Stomach (tissue), 9 donors: ENCODE data around the gene TRIM3. TPM values are rescaled to one million over a fixed set of nuclear protein-coding genes. Genes with fewer than 3 reads are reported as not detected.

Experiments
- DNase-seq, 2 donors: peaks; one replicate each; pipeline versions ENCODE4 v3.0.0 to v3.0.0-alpha.2; 2013 to 2019
- H3K27ac ChIP-seq, 5 donors: fragments of 200-600 bp in 4 of 5; sonication (generic) in 4 of 5; one replicate each; pipeline ENCODE4 v1.5.1; 2013 to 2019; ENCODE audit warnings: mild to moderate bottlenecking in 1 of 5, moderate library complexity in 1 of 5
- H3K27me3 ChIP-seq, 3 donors: fragments of 200-600 bp; sonication (generic); one replicate each; pipeline ENCODE4 v1.5.1; 2017 to 2019; ENCODE audit warnings: mixed run types in 1 of 3
- H3K36me3 ChIP-seq, 4 donors: fragments of 200-600 bp; sonication (generic); 1 replicate in 3 of 4; 2 replicates in 1 of 4; pipeline ENCODE4 v1.5.1; 2016 to 2019
- H3K4me1 ChIP-seq, 4 donors: fragments of 200-600 bp; sonication (generic); one replicate each; pipeline ENCODE4 v1.5.1; 2016 to 2019
- H3K4me3 ChIP-seq, 4 donors: fragments of 200-600 bp; sonication (generic) in 3 of 4; one replicate each; pipeline ENCODE4 v1.5.1; 2016 to 2019; ENCODE audit warnings: mild to moderate bottlenecking in 1 of 4
- H3K9me3 ChIP-seq, 4 donors: fragments of 200-600 bp; sonication (generic); one replicate each; pipeline ENCODE4 v1.5.1; 2016 to 2019
- EP300 ChIP-seq: sonication (generic); formaldehyde crosslinking; IDR thresholded peaks from one replicate; pipeline ENCODE4 v1.6.1; 2017; ENCODE audit warnings: antibody characterized with exemption
- POLR2A ChIP-seq, 4 donors: fragments of 450-650 bp; IDR thresholded peaks; one replicate each; pipeline ENCODE4 v1.6.1; 2016; ENCODE audit warnings: antibody characterized with exemption in 4 of 4, control low read depth in 2 of 4, mild to moderate bottlenecking in 1 of 4, moderate library complexity in 1 of 4
- POLR2AphosphoS5 ChIP-seq, 3 donors: sonication (generic); formaldehyde crosslinking; IDR thresholded peaks; one replicate each; pipeline ENCODE4 v1.6.1; 2016; ENCODE audit warnings: antibody characterized with exemption in 3 of 3
- WGBS, 5 donors: extraction: QIAGEN DNeasy Blood & Tissue Kit in 3 of 5; methylation state at CpG; one replicate each; pipeline versions ENCODE4 v1.1.5 to v1.1.7; 2013 to 2018; 5-methylcytosine and 5-hydroxymethylcytosine counted together
- intact Hi-C: fragments of 100-400 bp; cut with DNase I; formaldehyde crosslinking; loops from one replicate; pipeline ENCODE4 v1.15.1; 2023; ENCODE audit warnings: low total_unique reads
- polyA plus RNA-seq, 3 donors: library from polyadenylated mRNA; stranded (reverse); fragments of 200-250 nt; gene quantifications; one replicate each; pipeline ENCODE4 v1.2.3, GENCODE V29; 2013
- total RNA-seq, 5 donors: library from RNA; depleted of rRNA; stranded (reverse); fragments of >200 nt; gene quantifications; one replicate each; pipeline versions ENCODE4 v1.1.0 to v1.2.3, GENCODE V29; 2014 to 2016
- TF ChIP-seq, protein P1 (sequence below), 7 experiments: fragments of 450-650 bp in 4 of 7; fragments of 200-600 bp in 3 of 7; sonication (generic) in 3 of 7; IDR thresholded peaks; one replicate each; pipeline ENCODE4 v1.5.1; 2016 to 2019; ENCODE audit warnings: antibody characterized with exemption in 7 of 7, control low read depth in 2 of 7, mild to moderate bottlenecking in 1 of 7
- donor health status: healthy with polysubstance abuse.
- donor health status: Bipolar disorder and iron deficiency.
- donor health status: healthy.

The TRIM3 gene
- total and polyA plus RNA-seq, 8 donors, result 10.9 to 474 (median 25.6) TPM

DNA sequence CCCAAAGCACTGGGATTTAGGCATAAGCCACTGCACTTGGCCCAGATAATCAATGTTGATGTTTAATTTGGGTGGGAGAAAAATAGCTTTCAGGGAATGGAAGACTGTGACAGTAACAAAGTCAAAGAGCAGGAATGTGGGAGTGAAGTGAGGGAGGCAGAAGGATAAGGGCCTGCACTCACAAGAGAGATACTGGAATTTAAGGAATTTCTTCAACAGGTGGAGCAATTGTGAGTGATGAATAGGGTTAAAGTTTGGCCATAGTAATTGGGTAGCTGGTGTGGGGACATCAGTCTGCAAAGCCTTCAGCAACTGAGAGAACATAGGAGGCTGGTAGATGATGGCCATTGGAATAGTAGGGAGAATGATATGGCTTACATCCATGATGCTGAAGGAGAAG lies 46.2 kb downstream of the TRIM3 start:
- H3K27me3 ChIP-seq, result no peaks in the 10 kb centered on the region

DNA sequence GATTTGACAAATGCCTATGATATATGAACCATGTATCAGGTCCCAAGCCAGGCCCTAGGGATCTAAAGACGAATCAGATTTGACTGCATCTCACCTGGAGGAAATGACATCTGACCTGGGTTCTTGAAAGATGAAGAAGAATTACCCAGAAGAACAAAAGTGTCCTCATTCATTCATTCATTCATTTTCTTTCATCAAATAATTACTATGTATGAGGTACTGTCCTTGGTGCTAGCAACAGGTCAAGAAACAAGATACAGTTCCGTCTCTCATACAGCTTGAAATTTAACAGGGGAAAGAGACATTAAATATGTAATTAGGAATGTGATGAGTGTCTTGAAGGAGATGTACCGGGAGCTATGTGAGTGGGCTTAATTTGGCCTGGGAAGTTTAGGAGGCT lies 53.1 kb downstream of the TRIM3 start:
- Histone ChIP-seq H3K36me3 (no peaks in the 10 kb centered on the region), H3K9me3 (no peaks in the 10 kb centered on the region), H3K4me3 (no peak overlapping the region), H3K4me1 (peaks cover 6 to 38% (median 16%) of the 10 kb centered on the region in 4 donors), H3K27ac (no peak overlapping the region), H3K27me3 (peaks cover 0 to 4% (median 0%) of the 10 kb centered on the region in 3 donors)
- intact Hi-C loops, result no loop called here
- WGBS, 5 donors, result 93 to 97% (median 94%) methylated on average over 3 of the region's 3 CpGs
- DNase-seq, result no peak
- no peak for TF ChIP-seq EP300
- TF ChIP-seq, protein P1, sequence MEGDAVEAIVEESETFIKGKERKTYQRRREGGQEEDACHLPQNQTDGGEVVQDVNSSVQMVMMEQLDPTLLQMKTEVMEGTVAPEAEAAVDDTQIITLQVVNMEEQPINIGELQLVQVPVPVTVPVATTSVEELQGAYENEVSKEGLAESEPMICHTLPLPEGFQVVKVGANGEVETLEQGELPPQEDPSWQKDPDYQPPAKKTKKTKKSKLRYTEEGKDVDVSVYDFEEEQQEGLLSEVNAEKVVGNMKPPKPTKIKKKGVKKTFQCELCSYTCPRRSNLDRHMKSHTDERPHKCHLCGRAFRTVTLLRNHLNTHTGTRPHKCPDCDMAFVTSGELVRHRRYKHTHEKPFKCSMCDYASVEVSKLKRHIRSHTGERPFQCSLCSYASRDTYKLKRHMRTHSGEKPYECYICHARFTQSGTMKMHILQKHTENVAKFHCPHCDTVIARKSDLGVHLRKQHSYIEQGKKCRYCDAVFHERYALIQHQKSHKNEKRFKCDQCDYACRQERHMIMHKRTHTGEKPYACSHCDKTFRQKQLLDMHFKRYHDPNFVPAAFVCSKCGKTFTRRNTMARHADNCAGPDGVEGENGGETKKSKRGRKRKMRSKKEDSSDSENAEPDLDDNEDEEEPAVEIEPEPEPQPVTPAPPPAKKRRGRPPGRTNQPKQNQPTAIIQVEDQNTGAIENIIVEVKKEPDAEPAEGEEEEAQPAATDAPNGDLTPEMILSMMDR (IDR thresholded peaks at IDR 0.05), result no peak
- TF ChIP-seq POLR2AphosphoS5 (IDR thresholded peaks at IDR 0.05), result no peak
- TF ChIP-seq POLR2A (IDR thresholded peaks at IDR 0.05), result no peak

More for the DNA sequence above, 46.2 kb downstream of the TRIM3 start:
- intact Hi-C loops, result no loop called here
- Histone ChIP-seq H3K9me3 (no peaks in the 10 kb centered on the region), H3K27ac (no peak overlapping the region), H3K4me1 (no peaks in the 10 kb centered on the region), H3K36me3 (no peaks in the 10 kb centered on the region), H3K4me3 (no peak overlapping the region)
- TF ChIP-seq POLR2A (IDR thresholded peaks at IDR 0.05), result no peak
- TF ChIP-seq, protein P1 (IDR thresholded peaks at IDR 0.05), result no peak
- TF ChIP-seq EP300, result no peak
- no peak for DNase-seq

DNA sequence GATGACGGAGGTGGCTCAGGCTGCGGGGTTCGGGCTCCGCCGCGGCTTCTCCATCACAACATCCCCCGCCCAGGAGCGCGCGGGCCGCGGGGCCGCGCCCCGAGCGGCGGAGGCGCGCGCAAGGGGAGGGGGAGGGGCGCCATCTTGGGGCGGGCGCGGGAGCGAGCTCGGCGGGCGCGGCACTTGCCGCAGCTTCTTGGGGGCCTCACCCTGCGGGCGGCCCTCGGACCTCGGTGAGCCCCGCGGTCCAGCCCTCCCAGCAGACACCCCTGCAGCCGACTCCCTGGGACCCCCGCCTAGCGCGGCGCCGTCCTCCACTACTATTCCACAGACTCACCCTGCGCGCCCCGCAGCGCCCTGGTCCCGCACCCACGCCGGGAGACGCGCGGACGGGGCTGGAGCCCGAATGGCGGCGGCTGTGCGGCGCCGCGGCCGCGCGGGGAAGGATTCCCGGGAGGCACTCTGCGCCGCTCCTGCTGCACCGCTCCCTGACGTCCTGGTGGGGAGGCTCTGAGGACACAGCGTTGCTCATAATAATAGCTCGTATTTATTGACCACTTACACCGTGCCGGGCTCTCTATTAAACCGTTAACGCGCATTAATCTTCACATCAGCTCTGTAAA lies 54.6 kb downstream of the TRIM3 start, which contains the start of gene APBB1:
Gene APBB1 (minus strand): TSS at position 86 of the 623 bp plus-strand sequence. CDS start 7,747 bp downstream, outside the sequence.
- 0 to 1% (median 0%) methylated on average over 18 to 75 of the region's 75 CpGs for WGBS, 5 donors

DNA sequence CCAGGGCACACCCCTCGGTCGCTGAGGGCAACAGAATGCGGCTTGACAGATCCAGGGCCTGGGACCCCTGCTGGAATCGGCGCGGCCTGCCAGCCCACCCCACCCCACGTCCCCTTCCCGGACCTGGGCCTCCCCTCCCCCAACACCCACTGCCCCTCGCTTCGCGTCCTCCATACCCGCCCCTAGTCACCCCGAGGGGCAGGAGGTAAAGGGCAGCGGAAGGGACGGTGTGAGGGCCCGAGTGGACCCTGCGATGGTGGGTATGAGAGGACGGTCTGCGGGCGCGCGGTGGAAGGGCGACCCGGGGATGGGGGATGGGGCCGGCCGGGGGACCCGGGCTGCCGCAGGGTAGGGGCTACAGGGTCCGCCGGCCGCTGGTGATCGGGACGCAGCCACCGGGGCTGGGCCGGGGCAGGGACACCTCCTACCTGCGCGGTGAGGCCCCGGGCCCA lies 55.2 kb downstream of the TRIM3 start:
- DNase-seq, result peak in 1 of 2 donors; percentile 67
- WGBS, 5 donors, result 0 to 2% (median 2%) methylated on average over 6 to 38 of the region's 38 CpGs
- no peaks in the 10 kb centered on the region for H3K9me3 ChIP-seq
- peak overlapping the region; percentile 69 to 98 (median 93) for H3K4me3 ChIP-seq
- H3K4me1 ChIP-seq, result peaks cover 6 to 57% (median 18%) of the 10 kb centered on the region in 4 donors
- peaks cover 0 to 4% (median 0%) of the 10 kb centered on the region in 3 donors for H3K27me3 ChIP-seq
- TF ChIP-seq POLR2A (IDR thresholded peaks at IDR 0.05) (no peak), POLR2AphosphoS5 (IDR thresholded peaks at IDR 0.05) (no peak), EP300 (no peak)
- TF ChIP-seq, protein P1 (IDR thresholded peaks at IDR 0.05), result no peak
- H3K36me3 ChIP-seq, result no peaks in the 10 kb centered on the region
- H3K27ac ChIP-seq, result peak overlapping the region; percentile 75 to 95 (median 88)
- intact Hi-C loops, result no loop called here

More for the DNA sequence above, 54.6 kb downstream of the TRIM3 start, which contains the start of gene APBB1:
- H3K27ac ChIP-seq, result peak within 1 kb of the TSS; percentile 75 to 95 (median 88)
- TF ChIP-seq, protein P1 (IDR thresholded peaks at IDR 0.05), result peak in 1 of 7 experiments; percentile 6
- no peak for TF ChIP-seq EP300
- H3K36me3 ChIP-seq, result no peaks in the 10 kb centered on the region
- intact Hi-C loops, result no loop called here
- DNase-seq, result peak; percentile 67 to 89
- no peaks in the 10 kb centered on the region for H3K9me3 ChIP-seq
- peaks cover 0 to 4% (median 0%) of the 10 kb centered on the region in 3 donors for H3K27me3 ChIP-seq
- H3K4me3 ChIP-seq, result peak within 1 kb of the TSS; percentile 69 to 98 (median 93)
- peaks cover 6 to 53% (median 18%) of the 10 kb centered on the region in 4 donors for H3K4me1 ChIP-seq
